Mucosa of descending colon (tissue), 3 donors: ENCODE results near the gene HDAC11. TPM values are rescaled to one million over a fixed set of nuclear protein-coding genes. Genes with fewer than 3 reads are reported as not detected.

Experiments
- ATAC-seq: fragments of 200-7000 bp; cut with Tn5 transposase; one replicate; pipeline ENCODE4 v1.9.1; 2020; ENCODE audit warnings: mild to moderate bottlenecking, moderate library complexity
- DNase-seq, 3 donors: peaks; one replicate each; pipeline ENCODE4 v3.0.0-alpha.2; 2020
- H3K36me3 ChIP-seq: fragments of 200-600 bp; one replicate; pipeline ENCODE4 v1.8.0; 2021; ENCODE audit warnings: low read depth, mild to moderate bottlenecking
- H3K4me1 ChIP-seq: fragments of 200-600 bp; one replicate; pipeline ENCODE4 v1.8.0; 2021; ENCODE audit warnings: low read depth, mild to moderate bottlenecking
- H3K4me3 ChIP-seq: fragments of 200-600 bp; one replicate; pipeline ENCODE4 v1.8.0; 2021; ENCODE audit warnings: mild to moderate bottlenecking
- H3K9me3 ChIP-seq: fragments of 200-600 bp; one replicate; pipeline ENCODE4 v1.8.0; 2021; ENCODE audit warnings: mild to moderate bottlenecking
- CTCF ChIP-seq: fragments of 200-600 bp; IDR thresholded peaks from one replicate; pipeline ENCODE4 v1.8.0; 2022; ENCODE audit warnings: antibody characterized with exemption, mild to moderate bottlenecking
- intact Hi-C, 2 donors: fragments of 100-400 bp; cut with DNase I in 1 of 2; cut with micrococcal nuclease in 1 of 2; formaldehyde crosslinking; loops; one replicate each; pipeline versions ENCODE4 v1.11.0 to v1.11.1; 2022; cut with DNase I, micrococcal nuclease
- total RNA-seq, 3 donors: library from RNA; stranded (reverse); fragmentation: NEBNext Ultra II Directional in 2 of 3; extraction: Animal tissue kit (Norgen Biotek cat#: 25700) in 2 of 3; gene quantifications; one replicate each; pipeline versions ENCODE4 v1.2.1 to v1.2.4, GENCODE V29; 2021 to 2023
- donor health status: DM: no; HTN: no; CAD: no; lungs with moderate emphysema.
- donor health status: DM: no; HTN: no; CAD: no.
- donor health status: DM: no; HTN: yes; CAD: no.

HDAC11 gene
- total RNA-seq, 3 donors from 2014 or later, result 23.0 to 28.7 (median 25.3) TPM

- Histone ChIP-seq H3K9me3 (no peaks in the 10 kb centered on the region), H3K36me3 (no peaks in the 10 kb centered on the region), H3K4me3 (no peak overlapping the region), H3K4me1 (no peaks in the 10 kb centered on the region)
- DNase-seq (no peak), ATAC-seq (no peak)
- intact Hi-C loops, result no loop called here
- no peak for TF ChIP-seq CTCF
Measured at GRCh38 chr3:13460341-13460736, 19.8 kb upstream of the HDAC11 start.

- intact Hi-C loops, result no loop called here
- peak; percentile 63 for TF ChIP-seq CTCF
- Histone ChIP-seq H3K4me1 (no peaks in the 10 kb centered on the region), H3K9me3 (no peaks in the 10 kb centered on the region), H3K4me3 (no peak overlapping the region), H3K36me3 (no peaks in the 10 kb centered on the region)
- ATAC-seq, result peak; percentile 90
- peak; percentile 62 to 78 (median 65) for DNase-seq
Measured at GRCh38 chr3:13461169-13462124, 18.7 kb upstream of the HDAC11 start.

GRCh38 chr3:13462125-13462629 lies 17.9 kb upstream of the HDAC11 start:
- no peak for TF ChIP-seq CTCF
- Histone ChIP-seq H3K36me3 (no peaks in the 10 kb centered on the region), H3K4me1 (no peaks in the 10 kb centered on the region), H3K9me3 (no peaks in the 10 kb centered on the region), H3K4me3 (no peak overlapping the region)
- intact Hi-C loops, result no loop called here
- DNase-seq (no peak), ATAC-seq (no peak)

GRCh38 chr3:13462822-13463221 lies 17.3 kb upstream of the HDAC11 start:
- Histone ChIP-seq H3K4me1 (no peaks in the 10 kb centered on the region), H3K9me3 (no peaks in the 10 kb centered on the region), H3K4me3 (no peak overlapping the region), H3K36me3 (no peaks in the 10 kb centered on the region)
- ATAC-seq (no peak), DNase-seq (no peak)
- intact Hi-C loops, result no loop called here
- TF ChIP-seq CTCF, result no peak

- DNase-seq (no peak), ATAC-seq (no peak)
- Histone ChIP-seq H3K36me3 (no peaks in the 10 kb centered on the region), H3K9me3 (no peaks in the 10 kb centered on the region), H3K4me3 (no peak overlapping the region), H3K4me1 (no peaks in the 10 kb centered on the region)
- intact Hi-C loops, result no loop called here
- no peak for TF ChIP-seq CTCF
Measured at GRCh38 chr3:13463618-13464400, 16.3 kb upstream of the HDAC11 start.
